Epithelial cell of prostate (primary cell): ENCODE data around the gene COL6A1.

ENCODE experiments used
- DNase-seq: peaks from one replicate; pipeline ENCODE4 v3.0.0-alpha.2; 2011; ENCODE audit warnings: low read depth, low spot score
- H3K27ac ChIP-seq: fragments of 450-650 bp; 2 replicates; pipeline ENCODE4 v1.5.1; 2017; ENCODE audit warnings: mild to moderate bottlenecking

COL6A1 gene

DNA sequence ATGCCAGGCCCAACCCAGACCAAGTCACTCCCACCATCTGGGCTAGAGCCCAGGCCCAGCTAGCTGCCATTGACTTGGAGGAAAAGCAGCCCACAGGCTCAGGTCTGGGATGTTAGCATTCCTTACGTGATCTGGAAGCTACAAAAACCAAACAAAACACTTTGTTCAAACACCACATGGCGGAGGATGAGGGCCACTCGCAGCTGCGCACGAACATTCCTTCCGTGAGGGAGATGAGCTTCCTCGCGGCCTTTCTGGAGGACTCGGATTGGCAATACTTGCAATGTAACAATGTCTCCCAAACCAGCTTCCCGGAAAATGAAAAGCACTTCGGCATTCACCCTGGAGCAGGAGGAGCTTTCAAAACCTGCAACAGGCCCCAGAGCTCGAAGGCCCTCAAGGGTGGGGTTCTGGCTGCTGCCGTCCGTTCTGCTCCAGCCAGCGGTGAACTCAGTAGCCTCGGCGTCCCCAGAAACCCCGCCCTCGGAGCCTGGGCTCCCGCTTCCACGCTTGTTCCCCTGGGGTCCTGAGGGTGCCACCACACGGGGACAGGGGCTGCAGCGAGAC is 40.5 kb downstream of the COL6A1 start:
- H3K27ac ChIP-seq, result no peak overlapping the region
- no peak for DNase-seq

DNA sequence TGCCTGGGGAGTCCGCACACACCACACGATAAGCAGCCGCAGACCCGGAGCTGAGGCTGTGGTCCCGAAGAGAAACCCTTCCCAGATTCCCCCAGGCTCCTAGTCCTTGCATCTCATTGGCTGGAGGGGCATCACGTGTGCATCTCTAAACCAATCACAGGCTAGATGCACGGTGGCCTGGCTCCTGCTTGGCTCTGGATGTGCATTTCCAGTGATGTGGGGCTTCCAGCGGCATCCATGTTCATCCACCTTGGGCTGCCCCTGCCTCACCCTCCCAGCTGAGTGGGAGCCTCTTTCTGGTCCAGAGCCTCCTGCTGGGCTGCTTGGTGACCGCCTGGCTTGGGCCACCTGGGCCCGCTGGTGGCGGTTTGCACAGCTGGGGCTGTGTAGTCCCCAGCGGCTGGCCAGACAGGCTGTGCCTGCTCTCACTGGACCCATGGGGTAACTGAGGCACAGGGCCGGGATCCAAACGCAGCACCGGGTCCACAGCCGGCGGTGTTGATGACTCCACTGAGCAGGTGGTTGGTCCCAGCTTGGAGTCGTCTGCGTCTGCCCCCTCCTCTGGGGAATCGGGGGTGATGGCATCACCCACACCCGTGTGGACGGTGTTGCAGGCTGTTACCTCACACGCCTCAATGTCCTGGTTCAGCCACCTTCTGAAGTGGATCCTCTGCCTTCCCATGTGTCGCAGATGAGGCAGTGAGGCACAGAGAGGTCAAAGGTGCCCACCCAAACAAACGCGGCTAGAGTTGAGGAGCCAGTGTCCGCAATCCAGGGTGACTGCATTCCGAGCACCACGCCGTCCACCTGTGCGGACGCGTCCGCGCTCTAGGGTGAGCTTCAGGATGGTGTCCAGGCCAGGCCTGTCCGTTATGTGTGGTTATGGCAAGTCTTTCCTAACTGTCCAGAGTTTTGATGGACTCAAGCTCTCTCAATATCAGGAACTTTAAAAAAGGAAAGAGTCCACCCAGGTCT is 41.3 kb downstream of the COL6A1 start:
- no peak overlapping the region for H3K27ac ChIP-seq
- DNase-seq, result no peak

DNA sequence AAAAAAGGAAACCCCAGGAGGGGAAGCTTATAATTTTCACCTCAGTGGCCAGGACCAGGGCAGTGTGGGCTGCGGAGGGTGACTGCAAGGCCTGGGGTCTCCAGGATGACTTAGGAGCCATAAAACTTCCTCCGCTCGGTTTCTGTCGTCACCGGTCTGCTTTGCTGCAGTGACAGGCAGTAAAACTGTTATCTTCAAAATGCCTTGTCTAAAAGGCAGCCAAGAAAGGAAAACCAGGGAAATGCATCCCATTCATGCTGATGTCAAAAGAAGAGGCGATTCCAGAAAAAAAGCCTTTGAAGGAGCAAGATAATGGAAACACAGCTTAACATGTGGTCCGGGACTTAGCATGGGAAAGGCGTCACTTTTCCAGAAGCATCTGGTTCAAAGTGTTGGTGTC is 42.0 kb downstream of the COL6A1 start:
- DNase-seq, result no peak
- no peak overlapping the region for H3K27ac ChIP-seq

DNA sequence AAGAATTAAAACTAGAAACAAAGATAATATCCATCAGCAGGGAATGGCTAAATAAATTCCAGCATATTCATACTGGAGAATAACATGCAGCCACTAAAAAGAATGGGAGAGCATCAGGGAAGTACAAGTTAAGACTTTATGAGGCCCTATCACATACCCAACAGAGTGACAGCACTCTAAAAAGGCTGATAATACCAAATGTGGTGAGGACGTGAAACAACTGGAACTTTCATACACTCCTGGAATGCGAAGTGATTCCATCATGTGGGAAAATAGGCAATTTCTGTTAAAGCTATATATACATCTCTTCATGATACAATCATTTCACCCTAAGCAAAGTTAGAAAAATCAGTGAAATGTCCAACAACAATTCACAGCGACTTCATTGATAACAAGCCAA is 42.6 kb downstream of the COL6A1 start:
- DNase-seq, result no peak
- no peak overlapping the region for H3K27ac ChIP-seq

DNA sequence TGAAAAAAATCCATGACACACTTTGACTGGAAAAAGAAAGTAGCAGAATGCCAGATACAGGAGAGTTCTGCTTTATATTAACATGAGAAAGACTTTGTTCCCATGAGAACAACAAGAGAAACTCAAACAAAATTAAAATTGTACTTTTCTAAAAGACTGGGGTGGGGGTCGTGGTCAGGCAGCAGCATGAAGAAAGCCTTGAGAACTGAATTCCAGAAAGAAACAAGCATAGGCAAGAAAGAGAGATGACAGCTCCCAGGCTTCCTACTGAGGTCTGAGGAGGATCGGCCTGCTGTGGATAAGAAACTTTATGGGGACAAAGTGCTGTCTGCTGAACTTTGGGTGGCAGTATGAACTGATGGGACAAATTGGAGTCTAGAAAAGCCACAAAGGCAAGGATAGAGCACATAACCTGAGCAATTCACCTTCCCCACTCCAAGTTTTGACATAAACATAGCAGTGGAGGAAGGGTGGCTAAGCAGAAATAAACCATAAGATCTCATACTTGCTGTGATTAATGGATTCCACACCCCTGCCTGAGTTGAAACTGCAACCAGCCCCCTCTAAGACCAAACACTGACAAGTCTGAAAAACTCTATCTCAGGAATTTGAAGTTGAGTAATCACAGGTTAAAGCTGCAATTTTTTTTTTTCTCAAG is 43.7 kb downstream of the COL6A1 start:
- no peak for DNase-seq
- no peak overlapping the region for H3K27ac ChIP-seq

DNA sequence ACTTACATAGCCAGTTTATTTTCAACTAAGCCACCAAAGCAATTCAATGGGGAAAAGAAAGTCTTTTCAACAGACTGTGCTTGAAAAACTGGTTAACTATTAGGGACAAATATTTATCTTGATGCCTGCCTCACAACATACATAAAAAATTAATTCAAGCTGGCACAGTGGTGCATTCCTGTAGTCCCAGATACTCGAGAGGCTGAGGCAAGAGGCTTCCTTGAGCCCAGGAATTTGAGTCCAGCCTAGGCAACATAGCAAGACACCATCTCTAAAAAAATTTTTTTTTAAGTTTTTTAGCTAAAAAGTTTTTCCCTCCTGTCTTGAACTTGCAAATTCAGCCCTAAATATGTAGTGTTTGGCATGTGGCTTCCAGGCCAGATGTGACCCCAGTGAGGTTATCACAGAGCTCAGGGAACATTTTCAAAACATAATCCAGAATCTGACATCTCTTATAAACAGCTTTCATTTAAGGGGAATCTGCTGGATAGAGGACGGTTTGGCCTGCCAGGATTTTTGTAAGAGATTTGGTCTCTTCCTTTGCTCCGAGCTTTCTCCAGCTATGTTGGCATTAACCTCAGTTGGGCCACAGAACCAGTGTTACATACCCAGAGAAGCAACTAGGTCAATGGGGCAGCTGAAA is 46.4 kb downstream of the COL6A1 start:
- DNase-seq, result no peak
- H3K27ac ChIP-seq, result no peak overlapping the region

DNA sequence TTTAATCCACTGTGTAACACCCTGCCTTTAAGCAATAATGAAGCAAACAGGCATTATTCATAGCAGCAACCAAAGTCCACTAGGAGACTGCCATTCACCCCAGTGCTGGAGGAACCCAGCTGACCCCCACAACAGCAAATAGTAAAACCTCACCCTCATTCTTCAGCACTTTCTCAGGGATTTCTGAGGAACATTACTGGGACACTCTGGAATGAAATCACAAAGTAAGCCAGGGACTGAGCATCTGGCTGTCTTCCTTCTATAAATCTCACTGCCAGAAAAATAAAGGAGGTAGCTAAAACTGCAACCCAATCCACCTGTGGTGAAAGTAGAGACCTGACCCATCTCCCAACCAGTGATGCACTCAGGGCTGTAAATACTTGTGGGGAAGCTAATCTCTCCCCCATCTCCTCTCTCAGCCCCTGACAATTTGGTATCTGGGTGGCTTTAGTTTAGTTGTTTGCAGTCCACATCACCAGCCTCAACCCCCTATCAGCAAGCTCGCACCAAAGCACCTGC is 47.1 kb downstream of the COL6A1 start:
- no peak overlapping the region for H3K27ac ChIP-seq
- no peak for DNase-seq

DNA sequence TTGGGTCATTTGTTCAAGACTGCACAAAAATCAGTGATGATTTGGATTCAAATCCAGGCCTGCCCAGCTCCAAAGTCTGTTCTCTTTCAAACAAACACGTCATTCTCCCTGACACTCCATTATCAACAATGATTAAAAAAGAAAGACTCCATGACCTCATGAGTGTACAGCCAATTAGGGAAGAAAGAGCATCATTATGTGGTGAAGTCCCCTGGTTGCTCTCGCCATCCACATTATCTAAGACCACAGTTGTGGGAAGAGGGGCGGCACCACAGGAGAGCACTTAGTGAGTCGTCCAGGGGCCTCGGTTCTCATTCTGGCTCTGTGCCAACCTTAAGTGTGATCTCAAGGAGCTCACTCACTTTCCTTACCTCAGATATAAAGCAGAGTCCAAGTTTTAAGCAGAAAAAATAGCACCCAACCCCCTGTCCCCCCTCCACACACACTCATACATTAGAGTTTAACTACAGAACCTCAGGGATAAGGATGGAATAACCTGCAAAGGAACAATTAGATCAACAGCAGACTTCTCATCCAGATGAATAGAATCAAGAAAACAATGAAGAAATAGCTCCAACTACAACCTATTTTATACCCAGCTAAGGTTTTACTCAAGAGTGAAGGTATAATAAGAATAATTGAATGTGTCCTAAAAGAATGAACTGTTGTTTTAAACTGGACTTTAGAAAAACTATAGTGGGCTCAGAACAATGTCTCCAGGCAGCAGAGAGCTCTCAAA is 47.8 kb downstream of the COL6A1 start:
- DNase-seq, result no peak
- H3K27ac ChIP-seq, result no peak overlapping the region

DNA sequence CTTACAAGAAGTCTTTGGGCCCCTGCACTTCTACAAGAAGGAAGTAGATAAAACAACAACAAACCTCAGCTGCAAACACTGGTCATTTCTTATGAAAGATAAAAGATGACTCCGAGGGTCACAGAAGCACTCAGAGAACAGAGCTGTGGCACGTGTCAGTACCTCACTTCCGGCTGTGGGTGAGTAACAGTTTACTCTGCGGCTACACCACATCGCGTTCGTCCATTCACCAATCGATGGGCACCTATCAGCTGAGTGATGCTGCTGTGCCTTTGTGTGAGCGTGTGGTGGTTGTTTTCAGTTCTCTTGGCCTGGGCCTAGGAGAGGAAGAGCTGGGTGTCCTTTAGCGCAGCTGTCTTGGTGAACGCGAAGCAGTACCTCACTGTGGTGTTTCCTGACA is 49.9 kb downstream of the COL6A1 start:
- DNase-seq, result no peak
- H3K27ac ChIP-seq, result no peak overlapping the region

DNA sequence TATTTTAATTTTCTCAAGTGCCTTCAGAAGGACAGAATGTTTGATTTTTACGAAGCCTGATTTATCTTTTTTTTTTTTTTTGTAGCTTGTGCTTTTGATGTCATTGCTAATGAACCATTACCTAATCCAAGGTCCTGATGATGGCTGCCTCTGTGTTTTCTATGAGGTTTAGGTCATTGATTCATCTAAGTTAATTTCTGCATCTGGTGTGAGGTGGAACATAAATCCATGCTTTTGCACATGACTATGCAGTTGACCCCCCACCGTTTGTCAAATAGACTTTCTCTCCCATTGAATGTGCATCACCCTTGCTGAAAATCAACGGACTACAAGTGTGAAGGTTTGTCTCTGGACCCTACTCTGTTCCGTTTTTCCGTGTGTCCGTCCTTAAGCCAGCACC is 50.5 kb downstream of the COL6A1 start:
- no peak for DNase-seq
- H3K27ac ChIP-seq, result no peak overlapping the region

DNA sequence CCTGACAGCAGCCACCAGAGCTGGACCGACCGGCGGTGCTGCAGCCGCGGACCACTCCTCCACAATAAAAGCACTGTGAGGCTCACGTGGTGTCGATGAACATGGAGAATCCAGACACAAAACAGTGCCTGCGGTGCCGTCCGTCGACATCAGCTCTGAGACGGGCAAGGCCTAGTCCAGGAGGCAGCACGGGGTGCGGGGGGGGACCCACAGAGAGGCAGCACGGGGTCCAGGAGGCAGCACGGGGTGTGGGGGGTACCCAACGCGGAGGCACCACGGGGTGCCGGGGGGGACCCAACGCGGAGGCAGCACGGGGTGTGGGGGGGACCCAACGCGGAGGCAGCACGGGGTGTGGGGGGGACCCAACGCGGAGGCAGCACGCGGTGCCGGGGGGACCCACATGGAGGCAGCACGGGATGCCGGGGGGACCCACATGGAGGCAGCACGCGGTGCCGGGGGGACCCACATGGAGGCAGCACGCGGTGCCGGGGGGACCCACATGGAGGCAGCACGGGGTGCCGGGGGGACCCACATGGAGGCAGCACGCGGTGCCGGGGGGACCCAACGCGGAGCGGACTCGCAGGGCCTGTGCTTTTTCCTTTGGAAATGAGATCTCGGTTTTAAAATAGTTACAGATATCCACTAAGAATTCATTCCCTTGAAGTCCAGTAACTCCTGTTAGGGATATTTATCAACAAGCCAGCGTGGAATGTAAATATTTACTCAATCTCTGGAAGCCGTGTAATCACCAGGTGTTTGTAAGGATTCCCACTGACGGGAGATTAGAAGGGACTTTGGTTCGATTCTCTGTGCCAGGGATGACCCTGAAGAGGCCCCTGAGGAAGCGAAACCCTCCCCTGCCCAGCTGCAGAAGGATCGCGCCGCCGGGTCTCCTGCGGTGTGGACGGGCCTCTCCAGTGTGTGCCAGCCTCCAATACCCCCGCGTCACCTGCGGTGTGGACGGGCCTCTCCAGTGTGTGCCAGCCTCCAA is 52.1 kb downstream of the COL6A1 start:
- no peak for DNase-seq
- no peak overlapping the region for H3K27ac ChIP-seq

DNA sequence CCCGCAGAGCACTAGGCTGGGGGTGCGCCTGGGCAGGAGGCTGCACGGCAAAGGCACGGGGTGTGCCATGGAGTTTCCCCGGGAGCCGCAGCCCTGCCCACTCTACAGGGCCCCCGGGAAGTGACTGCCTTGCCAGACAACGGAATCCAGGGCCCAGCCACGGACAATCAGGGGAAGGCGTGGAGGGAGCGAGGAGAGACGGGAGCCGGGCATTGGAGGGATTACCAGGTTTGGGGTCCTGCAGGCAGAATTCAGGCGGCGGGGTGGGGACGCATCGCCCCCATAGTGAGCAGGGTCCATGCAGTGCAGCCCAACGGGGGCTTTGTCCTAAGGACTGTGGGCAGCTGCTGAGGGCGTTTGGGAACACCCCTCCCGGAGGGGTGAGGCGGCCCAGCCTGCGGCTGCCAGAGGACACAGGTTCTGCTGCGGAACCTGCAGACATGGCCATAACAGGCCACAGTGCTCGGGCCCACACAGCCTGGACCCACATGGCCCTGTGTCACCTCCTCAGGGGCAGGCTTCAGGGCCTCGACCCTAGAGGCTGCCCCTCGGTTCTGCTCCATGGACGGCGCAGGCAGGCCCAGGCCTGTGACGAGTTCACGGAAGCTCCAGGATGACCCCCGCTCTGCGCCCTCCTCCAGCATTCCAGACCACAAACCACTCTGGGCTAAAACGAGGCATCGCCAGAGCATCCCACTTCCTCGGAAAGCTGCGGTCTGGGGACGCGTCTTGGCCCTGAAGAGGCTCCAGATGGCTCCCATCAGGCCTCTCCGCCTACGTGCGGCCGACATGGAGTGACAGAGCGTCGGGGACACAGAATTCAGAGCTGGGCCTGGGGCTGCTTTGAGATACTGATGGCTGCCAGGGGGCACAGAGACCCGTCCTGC is 54.5 kb downstream of the COL6A1 start:
- no peak overlapping the region for H3K27ac ChIP-seq
- DNase-seq, result no peak

DNA sequence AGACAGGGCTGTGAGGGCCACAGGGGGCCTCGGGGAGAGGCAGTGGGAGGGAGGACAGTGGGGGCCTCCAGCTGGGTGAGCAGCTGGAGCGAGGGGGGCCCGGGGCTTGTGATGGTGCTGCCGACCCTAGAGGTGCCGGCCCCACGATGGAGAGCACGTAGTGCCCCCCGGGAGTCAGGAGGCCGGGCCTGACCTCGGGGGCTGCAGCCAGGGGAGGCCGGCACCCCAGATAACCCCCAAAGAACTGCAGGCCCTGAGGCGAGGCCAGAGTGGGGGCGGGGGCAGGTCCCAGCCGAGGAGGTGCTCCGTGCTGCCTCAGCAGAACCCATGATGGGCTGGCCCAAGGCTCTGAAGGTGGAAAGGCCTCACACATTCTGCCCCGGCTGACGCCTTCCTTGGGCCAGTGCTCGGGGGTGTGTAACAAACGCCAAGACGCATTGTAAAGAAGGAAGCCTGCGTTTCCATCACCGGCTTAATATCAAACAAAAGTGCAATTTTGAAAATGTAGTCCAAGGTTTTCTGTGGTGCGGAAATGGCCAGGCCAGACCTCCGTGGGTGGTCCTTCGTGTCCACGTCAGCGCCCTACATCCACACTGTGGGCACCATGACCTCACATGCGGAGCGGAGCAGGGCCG is 55.2 kb downstream of the COL6A1 start:
- no peak overlapping the region for H3K27ac ChIP-seq
- DNase-seq, result no peak

DNA sequence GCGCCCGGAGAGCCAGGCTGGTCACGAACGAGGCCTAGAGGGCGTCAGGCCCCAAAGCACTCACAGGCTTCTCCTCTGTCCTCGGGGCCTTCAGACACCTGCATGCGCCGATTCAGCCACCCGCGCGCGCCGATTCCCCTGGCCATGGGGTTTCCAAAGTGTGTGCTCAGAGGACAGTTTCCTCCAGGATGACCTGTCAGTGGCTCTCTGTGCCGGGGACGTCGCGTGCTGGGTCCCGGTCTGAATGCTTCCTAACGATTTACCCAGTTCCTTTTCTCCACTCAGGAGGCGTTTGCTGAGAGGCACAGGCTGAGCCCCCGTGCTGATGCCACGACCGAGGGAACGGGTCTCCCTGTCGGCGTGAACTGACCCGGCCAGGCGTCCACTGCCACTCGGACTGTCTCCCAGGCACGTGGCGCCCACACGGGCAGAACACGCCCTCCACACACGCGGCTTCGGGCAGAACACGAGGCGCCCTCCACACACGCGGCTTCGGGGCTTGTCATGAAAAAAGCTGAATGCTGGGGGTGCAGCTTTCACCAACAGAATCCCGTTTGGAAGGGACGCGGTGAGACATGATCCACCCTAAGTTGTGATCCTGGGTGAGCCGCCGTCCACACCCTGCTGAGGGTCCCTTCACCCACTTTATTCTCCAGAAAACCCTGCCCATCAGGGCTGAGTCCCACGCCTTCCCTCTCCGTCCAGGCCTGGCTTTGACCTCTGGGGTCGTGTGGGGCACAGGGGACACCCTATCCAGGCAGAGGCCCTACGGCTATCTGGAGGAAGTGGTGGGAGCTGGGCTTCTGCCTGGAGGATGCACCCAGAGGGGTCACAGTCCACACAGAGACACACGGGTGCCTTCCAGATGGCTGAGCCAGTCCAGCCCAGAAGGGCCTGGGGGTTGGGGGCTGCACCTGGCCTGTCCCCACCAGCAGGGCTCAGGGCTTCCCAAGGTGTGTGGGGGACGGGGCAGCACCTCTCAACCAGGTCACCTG is 56.1 kb downstream of the COL6A1 start:
- no peak for DNase-seq
- no peak overlapping the region for H3K27ac ChIP-seq

DNA sequence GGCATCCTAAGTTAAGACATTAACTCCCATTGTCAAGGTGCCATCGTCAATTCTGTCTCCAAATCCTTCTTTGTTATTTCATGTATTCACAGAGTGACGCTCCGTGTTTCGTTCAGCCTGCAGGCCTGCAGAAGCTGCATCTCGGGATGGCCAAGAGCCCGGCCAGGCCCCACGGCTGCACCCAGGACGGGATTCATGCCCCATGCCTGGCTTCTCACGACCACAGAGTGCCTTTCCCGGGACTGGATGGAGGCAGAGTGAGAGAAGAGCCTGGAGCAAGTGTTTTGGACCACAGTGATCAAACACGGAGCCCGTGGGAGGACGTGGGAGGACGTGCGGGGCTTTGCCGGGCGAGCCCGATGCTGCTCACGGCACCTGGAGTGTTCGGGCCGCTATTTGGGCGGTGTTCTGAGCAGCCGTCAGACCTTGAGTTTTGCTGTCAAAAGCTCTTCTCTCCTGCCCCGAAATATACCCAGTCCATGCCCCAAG is 56.8 kb downstream of the COL6A1 start:
- H3K27ac ChIP-seq, result no peak overlapping the region
- DNase-seq, result no peak

DNA sequence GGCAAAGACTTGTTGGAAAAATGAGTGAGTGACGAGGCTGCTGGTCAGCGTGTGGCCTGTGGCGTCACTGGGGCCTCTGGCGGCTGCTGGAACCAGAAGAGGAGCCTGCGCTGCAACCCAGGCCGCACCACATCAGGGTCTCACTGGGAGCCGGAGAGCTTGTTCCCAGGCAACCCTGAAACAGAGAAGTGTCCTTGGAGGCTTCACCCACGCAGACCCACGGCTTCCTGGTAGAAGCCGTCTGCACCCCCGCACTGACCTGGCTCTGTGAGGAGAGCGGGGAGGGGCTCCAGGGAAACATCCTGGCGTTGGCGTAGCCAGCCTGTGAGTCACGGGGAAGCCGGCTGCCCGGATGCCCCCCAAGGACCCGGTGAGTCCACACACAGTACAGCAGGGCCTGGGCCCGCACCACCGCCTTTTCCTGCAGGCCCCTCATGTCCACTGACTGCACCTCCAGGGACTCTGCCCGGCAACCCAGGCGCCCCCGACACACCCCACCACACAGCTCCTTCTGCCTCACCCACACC is 57.4 kb downstream of the COL6A1 start:
- DNase-seq, result no peak
- H3K27ac ChIP-seq, result no peak overlapping the region
